Esophagus squamous epithelium (tissue), 5 donors: ENCODE results near the gene ASB18. TPM values are rescaled to one million over a fixed set of nuclear protein-coding genes. Genes with fewer than 3 reads are reported as not detected.

Source experiments
- DNase-seq: peaks from one replicate; lab custom pipeline; 2025; lab: John Stamatoyannopoulos, UW
- H3K27ac ChIP-seq, 4 donors: fragments of 200-600 bp; sonication (generic); one replicate each; pipeline ENCODE4 v1.5.1; 2016 to 2019; ENCODE audit warnings: mild to moderate bottlenecking in 1 of 4
- H3K27me3 ChIP-seq, 4 donors: fragments of 200-600 bp; sonication (generic); 1 replicate in 3 of 4; 2 replicates in 1 of 4; pipeline versions ENCODE4 v1.5.1 to v1.6.0; 2017 to 2021; ENCODE audit warnings: antibody characterized with exemption in 1 of 4
- H3K36me3 ChIP-seq, 3 donors: fragments of 200-600 bp; sonication (generic); one replicate each; pipeline ENCODE4 v1.5.1; 2016 to 2019
- H3K4me1 ChIP-seq, 3 donors: fragments of 200-600 bp; sonication (generic); one replicate each; pipeline ENCODE4 v1.5.1; 2017 to 2019
- H3K4me3 ChIP-seq, 4 donors: fragments of 200-600 bp; sonication (generic); 1 replicate in 3 of 4; 2 replicates in 1 of 4; pipeline ENCODE4 v1.5.1; 2016 to 2019; ENCODE audit warnings: mild to moderate bottlenecking in 2 of 4, moderate library complexity in 1 of 4
- H3K9me3 ChIP-seq, 3 donors: fragments of 200-600 bp; sonication (generic); one replicate each; pipeline ENCODE4 v1.5.1; 2016 to 2019
- CTCF ChIP-seq, 6 experiments: fragments of 450-650 bp in 4 of 6; fragments of 200-600 bp in 2 of 6; sonication (generic) in 2 of 6; IDR thresholded peaks; one replicate each; pipeline ENCODE4 v1.5.1; 2016 to 2019; ENCODE audit warnings: antibody characterized with exemption in 6 of 6, mild to moderate bottlenecking in 4 of 6, moderate library complexity in 4 of 6
- POLR2A ChIP-seq, 4 donors: fragments of 450-650 bp; IDR thresholded peaks; one replicate each; pipeline ENCODE4 v1.6.1; 2017; ENCODE audit warnings: antibody characterized with exemption in 4 of 4, mild to moderate bottlenecking in 4 of 4, moderate library complexity in 3 of 4
- WGBS, 2 donors: methylation state at CpG; one replicate each; pipeline ENCODE4 v1.1.5; 2018; 5-methylcytosine and 5-hydroxymethylcytosine counted together
- intact Hi-C: fragments of 100-400 bp; cut with DNase I; formaldehyde crosslinking; loops from one replicate; pipeline ENCODE4 v1.15.0; 2022
- total RNA-seq, 4 donors: library from RNA; depleted of rRNA; stranded (reverse); fragments of >200 nt; gene quantifications; one replicate each; pipeline ENCODE4 v1.1.0, GENCODE V29; 2016
- donor health status: DM: yes; HTN: yes; CAD: no.

The ASB18 gene
- total RNA-seq, 4 donors from 2014 or later, result not detected

GRCh38 chr2:236194786-236195185 lies 69.4 kb downstream of the ASB18 start:
- Histone ChIP-seq H3K4me1 (no peaks in the 10 kb centered on the region), H3K4me3 (no peak overlapping the region), H3K27ac (no peak overlapping the region), H3K9me3 (no peaks in the 10 kb centered on the region), H3K27me3 (peaks cover 0 to 8% (median 0%) of the 10 kb centered on the region in 4 donors), H3K36me3 (no peaks in the 10 kb centered on the region)
- intact Hi-C loops, result no loop called here
- TF ChIP-seq POLR2A (IDR thresholded peaks at IDR 0.05), result no peak
- no peak for TF ChIP-seq CTCF (IDR thresholded peaks at IDR 0.05)
- no peak for DNase-seq
- WGBS, 2 donors, result 68 to 76% methylated on average over 11 to 12 of the region's 12 CpGs

DNA sequence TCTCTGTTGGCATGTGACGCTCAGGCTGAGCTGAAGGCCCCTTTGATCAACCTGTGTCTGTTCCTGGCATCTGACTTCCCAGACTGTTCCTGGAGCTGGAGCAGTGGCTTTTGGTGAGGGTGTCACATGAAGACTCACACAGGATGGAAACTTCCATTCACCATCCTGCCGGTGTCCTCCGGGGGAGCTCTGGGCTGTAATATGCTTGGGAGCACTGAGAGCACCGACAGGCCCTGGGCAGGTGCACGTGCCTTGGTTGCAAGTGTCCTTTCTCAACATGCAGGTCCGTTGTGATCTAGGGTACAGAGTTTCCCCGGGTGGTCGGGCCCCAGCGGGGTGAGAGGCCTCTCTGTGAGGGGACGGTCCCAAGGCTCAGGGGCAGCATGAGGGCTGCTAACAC lies 71.2 kb downstream of the ASB18 start:
- Histone ChIP-seq H3K4me1 (no peaks in the 10 kb centered on the region), H3K27ac (no peak overlapping the region), H3K36me3 (no peaks in the 10 kb centered on the region), H3K27me3 (peaks cover 0 to 9% (median 0%) of the 10 kb centered on the region in 4 donors), H3K9me3 (no peaks in the 10 kb centered on the region), H3K4me3 (no peak overlapping the region)
- DNase-seq, result no peak
- WGBS, 2 donors, result 86 to 93% methylated on average over 2 to 6 of the region's 10 CpGs
- no peak for TF ChIP-seq POLR2A (IDR thresholded peaks at IDR 0.05)
- no peak for TF ChIP-seq CTCF (IDR thresholded peaks at IDR 0.05)
- intact Hi-C loops, result no loop called here

DNA sequence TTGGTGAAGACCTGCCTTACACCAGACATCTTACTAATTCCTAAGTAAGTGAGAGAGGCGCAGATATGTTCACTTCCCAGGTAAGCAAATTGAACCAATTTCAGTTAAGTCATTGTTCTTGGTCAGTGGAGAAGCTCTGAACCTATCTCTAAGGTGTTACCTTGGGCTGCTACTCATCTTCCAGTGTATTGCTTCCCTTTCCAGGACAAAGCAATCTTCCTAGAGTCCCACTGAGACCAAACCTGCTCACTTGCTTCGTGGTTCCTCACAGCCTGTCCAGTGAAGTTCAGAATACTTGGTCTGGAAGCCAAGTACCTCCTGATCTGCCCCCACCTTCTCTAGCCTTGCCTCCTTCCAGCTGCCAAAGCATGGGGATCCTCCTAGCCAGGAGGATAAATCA lies 73.5 kb downstream of the ASB18 start:
- no peak overlapping the region for H3K27ac ChIP-seq
- H3K36me3 ChIP-seq, result no peaks in the 10 kb centered on the region
- H3K4me1 ChIP-seq, result no peaks in the 10 kb centered on the region
- no peak for DNase-seq
- 79 to 81% methylated on average over 2 of the region's 2 CpGs for WGBS, 2 donors
- H3K27me3 ChIP-seq, result peaks cover 0 to 16% (median 0%) of the 10 kb centered on the region in 4 donors
- TF ChIP-seq CTCF (IDR thresholded peaks at IDR 0.05) (no peak), POLR2A (IDR thresholded peaks at IDR 0.05) (no peak)
- no peak overlapping the region for H3K4me3 ChIP-seq
- no peaks in the 10 kb centered on the region for H3K9me3 ChIP-seq
- intact Hi-C loops, result no loop called here

GRCh38 chr2:236184701-236185100 lies 79.5 kb downstream of the ASB18 start:
- peaks cover 0 to 8% (median 0%) of the 10 kb centered on the region in 3 donors for H3K9me3 ChIP-seq
- H3K27me3 ChIP-seq, result peaks cover under 1 to 60% (median 6%) of the 10 kb centered on the region in 4 donors
- DNase-seq, result no peak
- H3K27ac ChIP-seq, result no peak overlapping the region
- H3K4me1 ChIP-seq, result peaks cover 0 to 1% (median 0%) of the 10 kb centered on the region in 3 donors
- H3K36me3 ChIP-seq, result no peaks in the 10 kb centered on the region
- WGBS, 2 donors, result 88 to 92% methylated on average over 2 to 4 of the region's 4 CpGs
- intact Hi-C loops, result loop anchor here (5.0 kb wide), 1 partner anchor 407 kb away; no protein-coding TSS in a partner anchor
- TF ChIP-seq POLR2A (IDR thresholded peaks at IDR 0.05) (no peak), CTCF (IDR thresholded peaks at IDR 0.05) (no peak)
- H3K4me3 ChIP-seq, result no peak overlapping the region

DNA sequence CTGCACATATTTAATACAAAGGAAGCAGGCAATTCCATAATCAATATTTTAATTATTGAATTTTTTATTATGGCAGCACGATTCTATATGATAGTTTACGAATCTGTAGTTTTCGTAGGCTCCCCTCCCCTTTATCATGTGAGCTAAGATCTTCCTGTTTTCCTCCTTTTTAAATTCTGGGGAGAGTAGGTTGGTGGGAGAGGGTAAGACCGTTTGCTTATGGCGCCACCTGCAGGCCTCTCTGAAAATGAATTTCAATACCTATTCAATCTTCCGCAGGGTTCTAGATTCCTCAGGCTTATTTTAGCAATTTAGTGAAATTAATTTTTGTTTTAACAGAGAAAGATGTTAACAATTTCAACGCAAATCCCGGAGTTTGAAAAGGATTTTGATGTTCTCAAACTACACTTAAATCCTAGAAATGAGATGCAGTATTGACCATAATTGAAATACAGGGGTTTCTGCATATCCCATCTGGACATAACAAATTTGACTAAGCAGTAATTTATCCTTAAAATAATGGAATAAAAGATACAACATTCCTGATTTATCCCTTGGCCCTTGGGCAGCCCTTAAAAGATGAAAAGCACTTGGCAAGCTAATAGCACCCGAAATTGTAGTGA lies 83.3 kb downstream of the ASB18 start:
- Histone ChIP-seq H3K36me3 (no peaks in the 10 kb centered on the region), H3K4me1 (peaks cover 14 to 25% (median 20%) of the 10 kb centered on the region in 3 donors), H3K27me3 (peaks cover 12 to 90% (median 26%) of the 10 kb centered on the region in 4 donors), H3K9me3 (peaks cover 0 to 8% (median 0%) of the 10 kb centered on the region in 3 donors), H3K27ac (no peak overlapping the region), H3K4me3 (no peak overlapping the region)
- no peak for DNase-seq
- 18 to 22% methylated on average over 9 of the region's 9 CpGs for WGBS, 2 donors
- TF ChIP-seq CTCF (IDR thresholded peaks at IDR 0.05), result peak in 5 of 6 experiments; percentile 44 to 74 (median 64)
- no peak for TF ChIP-seq POLR2A (IDR thresholded peaks at IDR 0.05)
- intact Hi-C loops, result loop anchor here (5.0 kb wide), 1 partner anchor 404 kb away; no protein-coding TSS in a partner anchor
